Activated naive CD8-positive, alpha-beta T cell treated with anti-CD3 and anti-CD28 coated beads, Interleukin-2, amount 50 U/mL, for 16 hours (primary cell): ENCODE results near the gene GAB3.

ENCODE experiments used
- DNase-seq: peaks from one replicate; pipeline ENCODE4 v3.0.0-alpha.2; 2020; ENCODE audit warnings: low read depth, low spot score

The GAB3 gene, protein sequence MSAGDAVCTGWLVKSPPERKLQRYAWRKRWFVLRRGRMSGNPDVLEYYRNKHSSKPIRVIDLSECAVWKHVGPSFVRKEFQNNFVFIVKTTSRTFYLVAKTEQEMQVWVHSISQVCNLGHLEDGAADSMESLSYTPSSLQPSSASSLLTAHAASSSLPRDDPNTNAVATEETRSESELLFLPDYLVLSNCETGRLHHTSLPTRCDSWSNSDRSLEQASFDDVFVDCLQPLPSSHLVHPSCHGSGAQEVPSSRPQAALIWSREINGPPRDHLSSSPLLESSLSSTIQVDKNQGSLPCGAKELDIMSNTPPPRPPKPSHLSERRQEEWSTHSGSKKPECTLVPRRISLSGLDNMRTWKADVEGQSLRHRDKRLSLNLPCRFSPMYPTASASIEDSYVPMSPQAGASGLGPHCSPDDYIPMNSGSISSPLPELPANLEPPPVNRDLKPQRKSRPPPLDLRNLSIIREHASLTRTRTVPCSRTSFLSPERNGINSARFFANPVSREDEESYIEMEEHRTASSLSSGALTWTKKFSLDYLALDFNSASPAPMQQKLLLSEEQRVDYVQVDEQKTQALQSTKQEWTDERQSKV

DNA sequence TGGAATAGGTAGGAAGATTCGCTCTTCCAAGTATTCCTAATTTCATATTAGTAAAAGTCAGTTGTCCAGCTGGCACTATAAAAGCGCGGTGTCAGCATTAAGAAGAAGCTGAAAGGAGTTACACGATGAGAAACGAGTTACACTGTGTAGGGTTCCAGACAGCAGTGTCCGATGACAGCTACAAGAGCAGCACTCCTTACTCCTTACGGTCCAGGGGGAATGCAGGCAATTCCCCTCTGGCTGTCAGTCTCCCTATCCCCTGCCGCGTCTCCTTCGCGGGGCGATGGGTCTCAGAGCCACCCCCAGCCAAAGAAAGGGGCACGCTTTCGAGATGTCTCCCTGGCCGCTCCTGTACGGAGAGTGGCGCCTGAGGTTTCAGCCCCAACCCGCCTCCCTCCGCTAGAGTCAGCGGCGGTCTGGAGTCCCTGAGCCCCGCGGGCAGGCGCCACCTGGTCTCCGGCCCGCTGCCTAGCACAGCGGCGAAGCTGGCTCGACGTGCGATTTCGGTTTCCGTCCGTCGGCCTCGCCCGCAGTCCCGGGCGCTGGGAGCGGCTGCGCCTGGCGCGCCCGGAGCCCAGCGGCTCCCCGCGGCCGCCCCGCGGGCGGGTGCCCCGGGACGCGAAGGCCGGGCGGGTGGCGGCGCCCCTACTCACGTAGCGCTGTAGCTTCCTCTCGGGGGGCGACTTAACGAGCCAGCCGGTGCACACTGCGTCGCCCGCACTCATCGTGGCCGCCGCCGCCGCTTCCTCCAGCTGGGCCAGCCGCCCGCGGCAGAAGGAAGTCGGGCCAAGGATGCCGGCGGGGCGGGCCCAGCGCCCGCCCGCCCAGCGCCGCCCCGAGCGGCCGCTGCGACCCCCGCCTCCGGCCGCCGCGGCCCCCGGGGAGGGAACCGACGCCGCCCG lies at the start of gene GAB3:
GAB3 (minus strand) TSS at position 777 of the 902 bp plus-strand sequence; CDS start at position 725, 52 bp downstream.
- DNase-seq: no peak

DNA sequence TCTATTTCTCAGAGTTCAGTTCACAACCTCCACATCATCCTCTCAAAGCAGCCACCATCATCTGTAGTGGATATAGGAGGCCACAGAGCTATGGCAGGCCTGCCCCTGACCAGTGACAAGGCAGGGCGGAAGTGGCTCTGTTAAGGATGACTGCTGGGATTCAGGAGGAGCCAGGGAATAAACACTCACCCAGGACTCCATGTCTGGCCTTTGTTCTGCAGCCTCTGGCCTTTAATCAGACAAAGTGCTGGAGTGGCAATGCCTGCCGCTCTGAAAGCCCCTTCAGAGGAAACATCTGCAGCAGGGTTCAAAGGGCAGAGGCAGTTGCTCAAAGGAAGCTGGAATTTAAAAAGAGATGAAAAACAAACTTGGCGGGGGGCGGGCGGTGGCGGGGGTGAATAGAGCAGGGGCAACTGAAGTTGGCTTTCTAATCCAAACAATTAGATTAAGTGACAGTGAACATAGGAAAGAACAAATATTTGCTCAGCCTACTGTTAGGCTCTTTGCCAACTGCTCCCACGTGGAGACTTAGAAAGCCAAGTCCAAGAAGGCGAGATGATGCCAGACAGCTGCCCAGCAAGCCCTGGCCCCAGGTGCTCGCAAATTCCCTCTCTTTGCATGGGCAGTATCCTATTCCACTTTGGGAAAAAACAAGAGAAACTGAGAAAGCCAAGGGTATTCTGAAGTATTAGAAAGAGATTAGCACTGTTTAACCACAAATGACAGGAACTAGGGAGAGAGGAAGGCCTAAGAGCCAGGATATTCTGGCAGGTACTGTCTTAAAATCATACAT lies 48.9 kb upstream of the GAB3 start:
- no peak for DNase-seq

- DNase-seq: no peak
Measured at GRCh38 chrX:154797006-154797405, 46.1 kb upstream of the GAB3 start.

DNA sequence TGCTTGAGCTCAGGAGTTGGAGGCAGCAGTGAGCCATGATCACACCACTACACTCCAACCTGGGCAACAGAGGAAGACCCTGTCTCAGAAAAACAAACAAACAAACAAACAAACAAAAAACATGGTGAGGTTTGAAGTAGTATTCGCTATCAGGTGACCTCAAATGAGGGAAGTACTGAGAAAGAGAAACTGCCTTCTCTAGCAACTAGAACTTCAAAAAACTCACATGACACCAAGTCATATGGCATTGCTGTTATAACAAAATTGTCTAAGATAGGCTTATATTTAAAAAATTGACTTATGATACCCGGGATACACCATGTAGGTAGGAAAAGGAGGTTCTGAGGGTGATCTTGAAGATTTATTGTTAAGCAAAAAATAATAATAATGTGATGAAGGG lies 44.1 kb upstream of the GAB3 start:
- no peak for DNase-seq

DNA sequence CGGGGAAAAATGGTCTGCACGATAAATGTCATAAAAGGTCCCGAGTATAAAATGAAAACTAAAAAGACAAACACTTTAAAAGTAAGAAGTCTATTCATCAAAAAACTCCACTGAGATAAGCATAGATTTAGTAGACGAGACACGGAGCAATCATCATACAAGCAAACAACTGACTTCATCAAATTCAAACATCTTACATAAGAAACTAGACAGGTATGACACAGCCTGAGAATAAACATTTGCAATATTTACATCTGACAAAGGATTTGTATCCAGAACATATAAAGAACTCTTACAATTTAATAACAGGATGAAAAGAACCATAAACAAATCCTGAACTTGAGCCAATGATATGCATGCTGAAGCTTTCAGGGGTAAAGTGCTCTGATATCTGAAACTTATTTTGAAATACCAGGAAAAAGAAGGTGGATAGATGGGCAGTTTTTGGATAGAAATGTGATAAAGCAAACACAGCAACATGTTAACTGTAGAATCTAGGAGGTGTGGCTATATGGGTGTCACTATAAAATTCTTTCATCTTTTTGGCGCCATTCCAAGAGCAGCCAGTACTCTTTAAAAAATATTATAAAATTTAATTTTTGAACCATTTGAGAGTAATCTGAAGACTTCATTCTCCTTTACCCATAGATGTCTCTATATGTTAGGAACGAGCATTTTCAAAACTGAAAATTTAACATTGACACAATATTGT lies 42.4 kb upstream of the GAB3 start:
- DNase-seq: no peak

GRCh38 chrX:154791939-154792338 lies 41.1 kb upstream of the GAB3 start:
- no peak for DNase-seq

DNA sequence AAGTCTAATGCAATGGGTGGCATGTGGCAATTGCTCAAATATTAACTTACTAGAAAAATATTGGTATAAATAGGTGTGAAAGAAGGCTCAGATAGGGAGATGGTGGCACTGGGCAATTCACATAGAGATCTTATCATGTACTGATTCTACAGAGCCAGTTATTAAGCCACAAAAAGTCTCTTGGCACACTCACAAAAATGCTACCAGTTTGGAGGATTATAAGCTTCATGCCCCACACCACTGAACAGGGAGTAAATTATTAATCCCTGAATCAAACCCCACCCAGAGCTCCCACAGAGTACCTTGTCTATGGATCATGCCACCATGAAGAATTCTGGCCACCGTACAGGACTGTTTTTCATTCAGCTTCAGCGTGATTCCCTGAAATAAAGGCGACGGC lies 40.6 kb upstream of the GAB3 start:
- no peak for DNase-seq

DNA sequence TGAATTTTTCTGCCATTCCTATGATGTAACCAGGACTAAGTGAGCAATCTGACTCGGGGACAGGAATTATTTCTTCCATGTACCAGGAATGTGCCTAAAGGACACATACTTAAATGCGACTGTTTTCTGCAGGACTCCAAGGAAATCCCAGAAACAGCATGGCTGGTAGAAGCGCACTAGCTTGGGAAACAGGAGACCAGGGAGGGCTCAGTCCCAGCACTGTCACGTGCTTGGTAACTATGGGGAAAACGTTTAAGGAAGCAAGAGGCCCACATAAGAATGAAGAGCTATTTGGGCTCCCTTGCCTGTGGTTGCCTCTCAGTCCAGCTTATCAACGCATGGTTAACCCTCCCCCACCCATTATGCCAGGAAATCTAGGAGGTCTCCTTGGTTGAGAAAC lies 34.8 kb upstream of the GAB3 start:
- no peak for DNase-seq

GRCh38 chrX:154784149-154784995 lies 33.5 kb upstream of the GAB3 start:
- no peak for DNase-seq

DNA sequence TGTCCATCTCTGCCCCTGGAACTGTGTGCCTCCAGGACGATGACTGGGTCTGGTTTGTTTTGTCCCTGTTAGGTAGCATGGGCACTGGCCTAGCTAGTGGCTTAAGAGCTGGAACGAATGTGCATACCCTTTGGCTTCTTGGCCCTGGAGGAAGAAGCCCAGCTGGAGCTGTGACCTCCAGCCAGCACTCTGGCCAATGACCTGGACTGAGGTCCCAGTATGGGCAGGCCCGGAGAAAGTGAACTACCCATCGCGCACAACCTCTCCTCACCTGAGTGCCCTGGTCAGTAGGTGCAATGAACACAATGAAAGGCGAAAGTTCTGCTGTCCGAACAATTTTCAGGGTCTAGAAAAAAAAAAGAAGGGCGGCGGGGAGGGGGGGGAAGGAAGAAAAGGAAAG lies 30.1 kb upstream of the GAB3 start:
- DNase-seq: no peak

DNA sequence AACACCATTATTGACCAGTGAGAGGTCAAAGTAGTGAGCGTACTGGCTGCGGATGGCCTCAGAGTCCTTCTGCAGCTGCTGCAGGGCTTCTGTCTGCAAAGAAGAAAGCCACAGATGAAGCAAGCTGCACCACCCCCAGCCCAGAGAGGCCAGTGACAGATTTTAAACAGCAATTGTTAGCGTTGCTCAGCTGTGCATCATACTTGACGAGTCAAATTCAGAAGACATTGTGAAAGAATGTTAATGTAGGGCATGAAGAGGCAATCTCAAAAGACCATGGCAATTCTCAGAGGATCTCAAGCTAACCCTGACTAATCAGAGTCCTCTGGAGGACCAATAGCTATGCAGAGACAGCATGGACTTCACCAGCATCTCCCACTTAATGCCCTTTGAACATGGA lies 28.4 kb upstream of the GAB3 start:
- no peak for DNase-seq

GRCh38 chrX:154776753-154777152 lies 25.9 kb upstream of the GAB3 start:
- no peak for DNase-seq

DNA sequence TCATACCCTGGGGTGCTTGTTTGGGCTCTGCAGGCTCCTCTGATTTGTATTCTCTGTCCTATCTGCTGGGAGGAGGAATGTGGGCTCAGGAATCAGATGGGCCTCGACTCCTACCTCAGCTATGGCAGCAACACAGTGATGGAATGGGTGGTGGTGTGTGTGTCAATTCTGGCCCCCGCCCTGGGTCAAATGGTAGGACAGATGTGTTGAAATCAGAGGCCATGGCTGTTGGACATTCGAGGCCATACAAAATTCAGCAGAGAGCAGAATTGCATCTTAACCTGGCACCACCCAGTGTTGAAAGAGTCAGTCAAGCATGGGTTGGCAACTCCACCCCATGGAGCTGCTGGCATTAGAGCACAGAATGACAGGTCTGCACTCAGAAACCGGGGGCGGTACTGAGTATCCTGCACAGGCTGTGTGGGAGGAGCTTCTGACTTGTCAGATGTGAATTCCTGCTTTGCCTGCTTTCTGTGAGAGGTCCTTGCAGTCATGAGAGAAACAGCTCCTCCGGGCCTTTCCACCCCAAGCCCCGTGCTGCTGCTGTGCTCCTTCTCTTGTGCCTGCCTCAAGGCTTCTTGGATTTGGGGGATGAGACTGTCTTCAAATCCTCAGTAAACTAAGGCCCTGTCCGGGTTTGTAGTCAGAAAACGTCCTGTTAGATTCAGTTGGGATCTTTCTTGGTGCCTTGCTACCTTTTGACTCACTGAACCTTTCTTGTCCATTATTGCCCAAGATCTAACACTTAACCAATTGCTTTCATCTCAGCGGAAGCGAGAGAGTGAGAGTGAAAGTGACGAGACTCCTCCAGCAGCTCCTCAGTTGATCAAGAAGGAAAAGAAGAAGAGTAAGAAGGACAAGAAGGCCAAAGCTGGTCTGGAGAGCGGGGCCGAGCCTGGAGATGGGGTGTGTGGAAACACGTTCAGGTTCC lies 24.8 kb upstream of the GAB3 start:
- no peak for DNase-seq

DNA sequence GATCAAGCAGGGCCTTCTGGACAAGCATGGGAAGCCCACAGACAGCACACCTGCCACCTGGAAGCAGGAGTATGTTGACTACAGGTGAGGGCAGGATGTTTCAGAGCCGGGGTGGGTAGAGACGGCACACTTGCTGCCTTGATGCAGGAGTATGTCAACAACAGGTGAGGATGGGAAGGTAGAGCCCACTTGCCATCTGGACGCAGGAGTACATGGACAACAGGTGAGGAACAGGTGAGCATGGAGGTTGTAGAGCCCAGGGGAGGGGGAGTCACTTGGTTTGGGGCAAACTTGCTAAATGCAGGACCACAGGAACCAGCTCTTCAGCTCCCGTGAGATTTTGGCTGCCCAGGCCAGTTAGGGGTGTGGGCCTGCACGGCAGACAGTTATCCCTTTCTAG lies 23.7 kb upstream of the GAB3 start:
- DNase-seq: no peak

DNA sequence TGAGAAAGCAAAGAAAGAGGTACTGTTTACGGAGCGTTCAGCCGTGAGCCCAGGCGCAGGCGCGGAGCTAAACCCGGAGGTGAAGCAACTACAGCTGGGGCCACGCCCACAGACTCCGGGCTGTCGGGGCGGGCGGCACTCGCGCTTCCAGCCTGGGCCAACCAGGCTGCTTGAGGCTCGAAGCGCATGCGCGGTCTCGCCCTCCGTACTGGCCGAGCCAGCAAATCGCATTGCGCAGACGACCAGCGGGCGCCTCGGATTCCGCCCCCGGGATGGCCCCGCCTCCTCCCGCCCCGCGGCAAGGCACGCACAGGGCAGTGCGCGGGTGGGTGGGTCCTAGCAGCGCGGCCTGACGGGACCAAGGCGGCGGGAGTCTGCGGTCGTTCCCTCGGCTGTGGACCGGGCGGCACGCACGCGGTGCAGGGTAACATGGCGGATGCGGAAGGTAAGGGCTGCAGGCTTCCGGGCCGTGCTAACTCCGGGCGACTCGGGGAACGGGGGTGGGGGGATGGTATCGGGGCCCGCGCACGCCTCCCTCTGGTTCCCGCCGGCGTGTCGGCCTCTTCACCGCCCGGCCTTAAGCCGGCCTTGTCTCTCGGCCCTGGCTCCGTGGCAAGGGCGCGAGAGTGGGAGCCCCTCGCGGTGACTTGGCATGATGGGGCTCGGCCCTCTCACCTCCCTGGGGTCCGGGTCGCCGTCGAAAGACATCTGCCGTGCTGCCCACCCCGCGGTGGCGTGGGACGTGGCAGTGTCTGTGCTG lies 11.8 kb upstream of the GAB3 start, which contains the start of gene DKC1:
DKC1 (plus strand) TSS at position 328 of the 760 bp plus-strand sequence; CDS start at position 430, 102 bp downstream.
- DNase-seq: peak; percentile 88

- DNase-seq: no peak
Measured at GRCh38 chrX:154761977-154762536, 11.2 kb upstream of the GAB3 start.

DNA sequence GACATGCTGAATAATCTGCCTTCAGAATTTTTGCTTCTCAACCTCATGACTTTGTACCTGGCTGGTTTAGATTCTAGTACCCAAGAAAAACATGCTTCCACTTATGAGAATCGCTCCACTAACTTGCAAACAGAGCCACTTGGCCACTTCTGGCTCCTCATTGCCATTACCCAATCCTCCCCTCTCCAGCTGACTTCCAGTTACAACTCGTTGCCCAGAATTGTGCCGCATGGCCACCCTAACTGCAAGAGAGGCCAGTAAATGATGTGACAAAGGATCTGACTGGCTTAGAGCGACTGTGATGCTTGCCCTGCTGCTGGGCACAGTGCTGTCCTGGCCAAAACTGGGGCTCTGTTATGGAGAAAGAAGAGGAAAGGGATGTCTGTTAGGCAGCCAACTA lies 7.8 kb upstream of the GAB3 start:
- no peak for DNase-seq
